Renal cortex interstitium (tissue), 11 donors: ENCODE measurements around the gene QRSL1. TPM values are rescaled to one million over a fixed set of nuclear protein-coding genes. Genes with fewer than 3 reads are reported as not detected.

ENCODE experiments used
- DNase-seq, 11 donors: peaks; one replicate each; pipeline ENCODE4 v3.0.0-alpha.2; 2013; ENCODE audit warnings: low read depth in 9 of 11, low spot score in 4 of 11; ENCODE audit errors: extremely low read depth in 1 of 11
- polyA plus RNA-seq, 3 donors: library from polyadenylated mRNA; unstranded; fragments of 120-200 nt; gene quantifications; one replicate each; pipeline ENCODE4 v1.2.1, GENCODE V29; 2013; ENCODE audit not compliant: insufficient read length in 3 of 3

The QRSL1 gene
- polyA plus RNA-seq, 3 donors, result 16.3 to 20.9 (median 16.7) TPM

DNA sequence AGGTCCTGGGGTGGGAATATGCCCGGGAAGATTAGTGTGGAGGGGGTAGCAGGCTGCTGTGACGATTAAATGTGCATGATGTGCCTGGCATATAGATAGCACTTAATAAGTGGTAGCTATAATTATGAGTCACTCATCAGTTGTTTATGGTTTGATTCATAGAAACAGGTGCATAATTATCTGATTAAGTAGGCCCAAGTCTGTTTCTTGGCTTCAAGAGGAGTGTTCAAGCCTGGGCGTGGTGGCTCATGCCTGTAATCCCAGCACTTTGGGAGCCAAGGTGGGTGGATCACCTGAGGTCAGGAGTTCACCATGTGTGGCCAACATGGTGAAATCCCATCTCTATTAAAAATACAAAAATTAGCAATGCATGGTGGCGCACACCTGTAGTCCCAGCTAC is 74.9 kb downstream of the QRSL1 start:
- DNase-seq, result no peak

DNA sequence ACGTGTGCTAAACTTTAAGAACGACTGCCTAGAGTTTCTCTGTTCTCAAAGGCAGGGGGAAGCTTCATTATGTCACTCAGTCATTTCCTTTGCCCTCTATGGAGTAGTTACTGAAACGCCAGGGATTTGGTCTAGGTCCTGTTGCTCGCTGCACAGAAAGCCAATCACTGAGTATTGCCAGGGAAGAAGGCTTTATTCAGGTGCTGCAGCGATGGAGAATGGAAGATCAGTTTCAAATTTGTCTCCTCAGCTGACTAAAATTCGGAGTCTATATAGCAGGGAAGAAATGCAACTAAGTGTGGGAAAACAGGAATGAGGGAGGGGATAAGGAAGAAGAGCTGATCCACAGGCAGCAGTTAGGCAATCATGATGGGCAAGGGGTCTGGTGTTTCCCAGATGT is 75.8 kb downstream of the QRSL1 start:
- no peak for DNase-seq

DNA sequence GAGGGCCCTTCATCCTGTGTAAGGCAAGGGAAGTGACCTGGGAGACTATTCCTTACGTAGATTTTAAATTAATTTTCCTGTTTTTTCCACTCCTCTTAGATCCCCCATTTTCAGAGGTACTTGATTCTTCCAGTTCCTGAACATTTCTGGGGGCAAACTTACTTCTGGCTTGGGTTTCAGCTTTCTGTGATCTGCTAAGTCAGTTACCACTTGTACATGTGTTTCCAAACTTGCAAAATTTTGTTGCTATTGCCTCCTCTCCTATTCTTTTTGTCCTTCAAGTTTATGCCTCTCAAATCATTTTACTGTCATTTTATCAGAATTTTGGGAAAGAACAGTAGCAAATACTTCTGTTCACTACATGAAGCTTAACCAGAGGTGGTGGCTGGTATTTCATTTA is 81.2 kb downstream of the QRSL1 start:
- no peak for DNase-seq

DNA sequence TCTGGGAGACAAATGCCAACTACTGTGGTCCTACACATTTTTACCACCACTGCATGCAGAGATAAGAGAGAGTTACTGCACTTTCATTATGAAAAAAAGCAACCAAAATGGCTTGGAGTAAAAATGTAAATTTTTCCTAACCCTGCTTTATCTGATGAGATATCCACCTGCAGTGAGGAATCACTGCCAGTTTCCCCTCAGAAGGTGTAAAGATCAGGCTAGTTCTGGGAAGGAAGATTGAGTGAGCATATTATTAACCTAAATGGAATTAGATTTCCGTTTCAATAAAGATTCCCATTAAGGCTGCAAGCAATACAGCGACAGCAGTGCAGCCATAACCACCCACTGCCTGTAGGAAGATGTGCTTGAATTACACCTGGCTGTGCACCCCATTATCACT is 84.9 kb downstream of the QRSL1 start:
- DNase-seq, result no peak

DNA sequence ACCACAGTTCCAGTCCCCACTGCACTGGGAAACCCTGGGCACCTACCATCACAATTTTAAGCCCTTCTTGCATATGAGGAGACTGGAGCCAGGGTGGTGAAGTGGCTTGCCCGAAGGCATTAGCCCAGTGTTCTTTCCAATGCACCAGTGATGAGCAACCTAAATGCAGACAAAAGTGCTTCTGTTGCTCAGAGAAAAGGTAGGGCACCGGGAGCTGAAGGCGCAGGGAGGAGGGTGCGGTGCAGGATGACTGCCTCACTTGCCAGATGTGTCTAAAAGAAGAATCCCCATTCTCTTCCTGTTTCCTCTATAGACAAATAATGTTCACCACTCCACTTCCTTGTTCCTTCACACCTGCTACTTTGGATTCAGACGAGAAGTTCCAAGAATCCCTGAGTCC is 86.5 kb downstream of the QRSL1 start:
- no peak for DNase-seq

DNA sequence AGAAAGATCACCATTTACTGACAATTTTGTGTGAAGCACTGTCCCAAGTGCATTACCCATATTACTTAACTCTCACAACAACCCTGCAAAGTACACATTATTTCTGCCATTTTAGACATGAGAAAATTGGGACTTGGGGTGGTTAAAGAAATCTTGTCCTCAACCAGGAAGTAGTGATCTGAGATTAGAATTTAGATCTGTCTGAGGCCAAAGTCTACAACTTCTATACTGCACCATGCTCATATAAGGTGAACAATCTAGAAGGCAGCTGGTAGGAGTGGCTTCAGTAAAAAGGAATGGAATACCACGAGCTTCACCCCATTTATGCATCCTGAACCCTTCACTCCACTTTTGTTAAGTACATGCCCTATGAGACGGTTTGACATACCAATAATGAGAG is 87.6 kb downstream of the QRSL1 start:
- no peak for DNase-seq

Other genes with a start within 250 kb of the QRSL1 start
- 10 to 100 TPM in 2 of 3 donors, 1 to 10 TPM in 1; 9.4 to 12.4 (median 10.2) TPM for gene RTN4IP1, start 80 bp upstream of the QRSL1 start, polyA plus RNA-seq